Measurements from ENCODE around the gene TAGAP. TPM values are rescaled to one million over a fixed set of nuclear protein-coding genes. Genes with fewer than 3 reads are reported as not detected.

Gene TAGAP
- total RNA-seq, 4 donors from 2014 or later = 0.57 to 6.6 (median 1.9) TPM

GRCh38 chr6:159056432-159056831 lies 11.6 kb upstream of the TAGAP start:
- no peak for TF ChIP-seq CTCF (IDR thresholded peaks at IDR 0.05; ENCODE audit: low read depth)

GRCh38 chr6:159056003-159056402 lies 11.2 kb upstream of the TAGAP start:
- no peak for TF ChIP-seq CTCF (IDR thresholded peaks at IDR 0.05; ENCODE audit: low read depth)

- no peak for TF ChIP-seq CTCF (IDR thresholded peaks at IDR 0.05; ENCODE audit: low read depth)
These were observed 9.1 kb upstream of the TAGAP start for GRCh38 chr6:159053781-159054398.

- TF ChIP-seq CTCF (IDR thresholded peaks at IDR 0.05; ENCODE audit: low read depth) = no peak
These were observed 7.9 kb upstream of the TAGAP start for GRCh38 chr6:159052720-159053119.

GRCh38 chr6:159047891-159048685 lies 3.3 kb upstream of the TAGAP start:
- no peak for TF ChIP-seq CTCF (IDR thresholded peaks at IDR 0.05; ENCODE audit: low read depth)

- TF ChIP-seq CTCF (IDR thresholded peaks at IDR 0.05; ENCODE audit: low read depth) = no peak
These were observed 1.0 kb upstream of the TAGAP start for GRCh38 chr6:159045801-159046200.

- TF ChIP-seq CTCF (IDR thresholded peaks at IDR 0.05; ENCODE audit: low read depth) = no peak
These were observed 844 bp downstream of the TAGAP start for GRCh38 chr6:159043947-159044346.
